Hepatocyte (in vitro differentiated cells): ENCODE results near the gene BCL3. TPM values are rescaled to one million over a fixed set of nuclear protein-coding genes. Genes with fewer than 3 reads are reported as not detected.
"Not testable (repeated sequence)": the region's sequence is repeated elsewhere in the genome, so short reads cannot be mapped to it uniquely, and the experiment has no call there.

Experiments used
- DNase-seq: peaks from one replicate; pipeline ENCODE4 v3.0.0-alpha.2; 2016; ENCODE audit warnings: low spot score
- H2AFZ ChIP-seq: fragments of 200-600 bp; sonication (generic); 2 replicates; pipeline ENCODE4 v1.6.0; 2016; ENCODE audit warnings: antibody characterized with exemption, mild to moderate bottlenecking
- H3K27ac ChIP-seq: fragments of 200-600 bp; sonication (generic); 2 replicates; pipeline ENCODE4 v1.5.1; 2016; ENCODE audit warnings: mild to moderate bottlenecking
- H3K27me3 ChIP-seq: fragments of 200-600 bp; sonication (generic); 2 replicates; pipeline ENCODE4 v1.6.1; 2016
- H3K36me3 ChIP-seq: fragments of 200-600 bp; sonication (generic); replicated peaks from 2 replicates; pipeline ENCODE4 v1.5.1; 2016; ENCODE audit warnings: low read depth; ENCODE audit not compliant: insufficient read depth
- H3K4me1 ChIP-seq: fragments of 200-600 bp; sonication (generic); 2 replicates; pipeline ENCODE4 v1.5.1; 2016; ENCODE audit warnings: mild to moderate bottlenecking, moderate library complexity; ENCODE audit not compliant: insufficient read depth
- H3K4me2 ChIP-seq: fragments of 200-600 bp; sonication (generic); 2 replicates; pipeline ENCODE4 v1.6.0; 2016
- H3K4me3 ChIP-seq: fragments of 200-600 bp; sonication (generic); 2 replicates; pipeline ENCODE4 v1.5.1; 2016; ENCODE audit warnings: mild to moderate bottlenecking
- H3K79me2 ChIP-seq: fragments of 200-600 bp; sonication (generic); 2 replicates; pipeline ENCODE4 v1.6.0; 2017; ENCODE audit warnings: mild to moderate bottlenecking
- H3K9me2 ChIP-seq: fragments of 200-600 bp; sonication (generic); replicated peaks from 2 replicates; pipeline ENCODE4 v1.6.0; 2017; ENCODE audit warnings: mild to moderate bottlenecking; ENCODE audit not compliant: insufficient read depth
- H3K9me3 ChIP-seq: fragments of 200-600 bp; sonication (generic); 2 replicates; pipeline ENCODE4 v1.5.1; 2016; ENCODE audit warnings: low read depth, mild to moderate bottlenecking
- H4K20me1 ChIP-seq: fragments of 200-600 bp; sonication (generic); 2 replicates; pipeline ENCODE4 v1.6.0; 2016; ENCODE audit warnings: mild to moderate bottlenecking; ENCODE audit not compliant: insufficient read depth, poor library complexity, severe bottlenecking
- EZH2 ChIP-seq: fragments of 200-600 bp; sonication (generic); IDR thresholded peaks from 2 replicates; pipeline ENCODE4 v1.6.1; 2016; ENCODE audit warnings: antibody characterized with exemption, mild to moderate bottlenecking, borderline replicate concordance
- EZH2phosphoT487 ChIP-seq: fragments of 200-600 bp; sonication (generic); IDR thresholded peaks from one replicate; pipeline ENCODE4 v1.6.1; 2018; ENCODE audit warnings: antibody characterized with exemption, mild to moderate bottlenecking, low read depth, moderate library complexity; ENCODE audit not compliant: unreplicated experiment, severe bottlenecking
- WGBS: methylation state at CpG from one replicate; pipeline ENCODE4 v1.1.6; 2016; ENCODE audit warnings: low lambda C conversion rate; ENCODE audit errors: missing lambda C conversion rate; 5-methylcytosine and 5-hydroxymethylcytosine counted together
- polyA plus RNA-seq: library from polyadenylated mRNA; unstranded; fragments of >200 nt; fragmentation: Nextera tagmentation; extraction: Ambion mirVana; gene quantifications from 2 replicates; pipeline ENCODE4 v1.2.1, GENCODE V29; 2016
- total RNA-seq: library from RNA; depleted of rRNA; stranded (reverse); fragments of >200 nt; gene quantifications from 2 replicates; pipeline ENCODE4 v1.2.3, GENCODE V29; 2014
- TF ChIP-seq, protein P1 (sequence below): fragments of 200-600 bp; sonication (generic); IDR thresholded peaks from 2 replicates; pipeline ENCODE4 v1.5.1; 2016; ENCODE audit warnings: antibody characterized with exemption, mild to moderate bottlenecking; ENCODE audit not compliant: poor library complexity

BCL3 gene
- total and polyA plus RNA-seq, 2 experiments from 2014 or later: 6.3 to 45.7 TPM

DNA sequence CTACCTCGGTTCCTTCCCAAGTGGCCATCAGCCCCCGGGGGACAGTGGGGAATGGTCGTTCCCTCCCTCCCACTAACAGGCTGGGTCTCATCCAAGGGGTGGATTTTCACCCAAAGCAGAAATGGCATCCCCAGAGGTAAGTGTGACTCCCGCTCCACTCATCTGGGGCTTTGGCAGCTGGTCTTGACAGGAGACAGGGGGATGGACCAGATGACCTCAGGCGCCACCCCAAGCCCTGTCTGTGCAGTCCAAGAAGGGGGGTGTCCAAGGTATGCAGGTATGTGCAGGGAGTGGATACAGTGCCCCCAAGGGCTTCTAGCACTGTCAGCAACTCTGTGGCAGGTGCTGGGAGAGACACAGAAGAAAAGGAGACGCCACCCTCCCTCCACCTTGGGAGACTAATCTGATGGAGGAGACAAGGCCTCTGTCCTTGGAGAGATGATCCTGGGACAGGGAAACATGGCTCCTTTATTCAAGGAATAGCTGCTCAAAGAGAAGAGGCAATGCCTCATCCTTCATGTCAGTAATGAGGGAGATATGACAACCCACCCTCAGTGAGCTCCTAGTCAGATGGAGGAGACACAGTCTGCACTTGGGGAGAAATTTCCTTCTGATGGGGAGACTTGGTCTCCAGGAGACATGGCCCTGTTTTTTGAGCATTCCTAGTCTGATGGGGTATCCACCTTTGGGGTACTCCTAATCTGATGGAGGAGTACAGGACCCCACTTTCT is 41.8 kb upstream of the BCL3 start:
- H3K4me3 ChIP-seq: no peak overlapping the region
- 97% methylated on average over 6 of the region's 6 CpGs for WGBS
- H2AFZ ChIP-seq: no peak overlapping the region
- H3K27me3 ChIP-seq: no peaks in the 10 kb centered on the region
- no peaks in the 10 kb centered on the region for H3K9me3 ChIP-seq
- H3K79me2 ChIP-seq: no peaks in the 10 kb centered on the region
- H3K36me3 ChIP-seq: no peaks in the 10 kb centered on the region
- no peaks in the 10 kb centered on the region for H4K20me1 ChIP-seq
- TF ChIP-seq, protein P1, sequence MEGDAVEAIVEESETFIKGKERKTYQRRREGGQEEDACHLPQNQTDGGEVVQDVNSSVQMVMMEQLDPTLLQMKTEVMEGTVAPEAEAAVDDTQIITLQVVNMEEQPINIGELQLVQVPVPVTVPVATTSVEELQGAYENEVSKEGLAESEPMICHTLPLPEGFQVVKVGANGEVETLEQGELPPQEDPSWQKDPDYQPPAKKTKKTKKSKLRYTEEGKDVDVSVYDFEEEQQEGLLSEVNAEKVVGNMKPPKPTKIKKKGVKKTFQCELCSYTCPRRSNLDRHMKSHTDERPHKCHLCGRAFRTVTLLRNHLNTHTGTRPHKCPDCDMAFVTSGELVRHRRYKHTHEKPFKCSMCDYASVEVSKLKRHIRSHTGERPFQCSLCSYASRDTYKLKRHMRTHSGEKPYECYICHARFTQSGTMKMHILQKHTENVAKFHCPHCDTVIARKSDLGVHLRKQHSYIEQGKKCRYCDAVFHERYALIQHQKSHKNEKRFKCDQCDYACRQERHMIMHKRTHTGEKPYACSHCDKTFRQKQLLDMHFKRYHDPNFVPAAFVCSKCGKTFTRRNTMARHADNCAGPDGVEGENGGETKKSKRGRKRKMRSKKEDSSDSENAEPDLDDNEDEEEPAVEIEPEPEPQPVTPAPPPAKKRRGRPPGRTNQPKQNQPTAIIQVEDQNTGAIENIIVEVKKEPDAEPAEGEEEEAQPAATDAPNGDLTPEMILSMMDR: no peak
- TF ChIP-seq EZH2: no peak
- TF ChIP-seq EZH2phosphoT487: no peak
- no peak overlapping the region for H3K27ac ChIP-seq
- H3K4me2 ChIP-seq: no peak overlapping the region
- H3K4me1 ChIP-seq: no peaks in the 10 kb centered on the region
- no peaks in the 10 kb centered on the region for H3K9me2 ChIP-seq
- no peak for DNase-seq

DNA sequence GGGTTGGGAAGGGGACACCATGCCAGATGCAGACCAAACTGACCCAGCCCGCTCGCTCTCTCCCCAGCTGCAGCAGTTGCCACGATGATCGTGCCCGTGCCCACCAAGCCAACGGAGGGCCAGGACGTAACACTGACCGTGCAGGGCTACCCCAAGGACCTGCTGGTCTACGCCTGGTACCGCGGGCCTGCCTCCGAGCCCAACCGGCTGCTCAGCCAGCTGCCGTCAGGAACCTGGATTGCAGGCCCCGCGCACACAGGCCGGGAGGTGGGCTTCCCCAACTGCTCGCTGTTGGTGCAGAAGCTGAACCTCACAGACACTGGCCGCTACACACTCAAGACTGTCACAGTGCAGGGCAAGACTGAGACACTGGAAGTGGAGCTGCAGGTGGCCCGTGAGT is 40.7 kb upstream of the BCL3 start:
- Histone ChIP-seq H3K27me3 (no peaks in the 10 kb centered on the region), H3K79me2 (no peaks in the 10 kb centered on the region), H3K9me3 (no peaks in the 10 kb centered on the region), H3K4me1 (no peaks in the 10 kb centered on the region), H4K20me1 (no peaks in the 10 kb centered on the region), H2AFZ (no peak overlapping the region), H3K4me3 (no peak overlapping the region), H3K4me2 (no peak overlapping the region), H3K36me3 (no peaks in the 10 kb centered on the region), H3K27ac (no peak overlapping the region), H3K9me2 (no peaks in the 10 kb centered on the region)
- TF ChIP-seq, protein P1: no peak
- TF ChIP-seq EZH2phosphoT487 (no peak), EZH2 (no peak)
- 96% methylated on average over 20 of the region's 20 CpGs for WGBS
- DNase-seq: no peak

DNA sequence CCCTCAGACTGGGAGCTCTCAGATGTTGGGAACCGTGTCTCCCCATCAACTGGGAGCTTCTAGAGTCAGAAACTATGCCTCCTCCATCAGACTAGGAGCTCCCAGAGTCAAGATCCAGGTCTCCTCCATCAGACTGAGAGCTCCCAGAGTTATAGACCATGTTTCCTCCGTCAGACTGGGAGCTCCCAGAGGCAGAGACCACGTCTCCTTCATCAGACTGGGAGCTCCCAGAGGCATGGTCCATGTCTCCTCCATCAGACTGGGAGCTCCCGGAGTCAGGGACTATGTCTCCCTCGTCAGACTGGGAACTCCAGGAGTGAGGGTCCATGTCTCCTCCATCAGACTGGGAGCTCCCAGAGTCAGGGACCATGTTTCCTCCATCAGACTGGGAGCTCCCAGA is 39.6 kb upstream of the BCL3 start:
- TF ChIP-seq EZH2phosphoT487: no peak
- TF ChIP-seq, protein P1: no peak
- no peak for TF ChIP-seq EZH2
- Histone ChIP-seq H3K79me2 (no peaks in the 10 kb centered on the region), H3K9me3 (no peaks in the 10 kb centered on the region), H2AFZ (no peak overlapping the region), H3K36me3 (no peaks in the 10 kb centered on the region), H3K9me2 (no peaks in the 10 kb centered on the region), H3K4me3 (no peak overlapping the region), H3K27me3 (no peaks in the 10 kb centered on the region), H3K27ac (no peak overlapping the region), H3K4me2 (no peak overlapping the region), H4K20me1 (no peaks in the 10 kb centered on the region), H3K4me1 (no peaks in the 10 kb centered on the region)
- WGBS: 88% methylated on average over 5 of the region's 5 CpGs
- no peak for DNase-seq

DNA sequence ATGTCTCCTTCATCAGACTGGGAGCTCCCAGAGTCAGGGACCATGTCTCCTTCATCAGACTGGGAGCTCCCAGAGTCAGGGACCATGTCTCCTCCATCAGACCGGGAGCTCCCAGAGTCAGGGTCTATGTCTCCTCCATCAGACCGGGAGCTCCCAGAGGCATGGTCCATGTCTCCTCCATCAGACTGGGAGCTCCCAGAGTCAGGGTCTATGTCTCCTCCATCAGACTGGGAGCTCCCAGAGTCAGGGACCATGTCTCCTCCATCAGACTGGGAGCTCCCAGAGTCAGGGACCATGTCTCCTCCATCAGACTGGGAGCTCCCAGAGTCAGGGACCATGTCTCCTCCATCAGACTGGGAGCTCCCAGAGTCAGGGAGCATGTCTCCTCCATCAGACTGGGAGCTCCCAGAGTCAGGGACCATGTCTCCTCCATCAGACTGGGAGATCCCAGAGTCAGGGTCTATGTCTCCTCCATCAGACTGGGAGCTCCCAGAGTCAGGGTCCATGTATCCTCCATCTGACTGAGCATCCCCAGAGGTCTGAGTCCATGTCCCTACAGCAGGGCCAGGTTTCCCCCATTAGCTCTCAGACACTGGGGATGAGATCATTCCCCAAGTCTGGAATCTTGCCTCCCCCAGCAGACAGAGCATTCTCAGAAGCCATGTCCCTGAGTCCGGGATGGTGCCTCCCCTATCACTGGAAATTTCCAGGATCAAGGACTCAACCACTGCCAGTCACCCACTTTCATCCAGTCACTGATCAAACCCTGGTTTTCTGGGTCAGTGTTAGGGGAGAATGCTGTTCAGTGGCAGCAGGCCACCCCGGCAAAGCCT is 38.9 kb upstream of the BCL3 start:
- H3K79me2 ChIP-seq, H3K36me3 ChIP-seq, DNase-seq, H3K9me3 ChIP-seq, H3K27me3 ChIP-seq, H3K4me3 ChIP-seq, H3K4me1 ChIP-seq, H3K4me2 ChIP-seq, H3K9me2 ChIP-seq, H4K20me1 ChIP-seq, H2AFZ ChIP-seq, H3K27ac ChIP-seq: not testable (repeated sequence)
- 79% methylated on average over 2 of the region's 4 CpGs for WGBS
